ENCODE measurements around the gene RGS7. TPM values are rescaled to one million over a fixed set of nuclear protein-coding genes. Genes with fewer than 3 reads are reported as not detected.

RGS7 gene
- total RNA-seq, 1 donor = 0.36 TPM

- DNase-seq (ENCODE audit: insufficient read length, low spot score, missing footprints) = no peak
- no peak overlapping the region for H3K27ac ChIP-seq (ENCODE audit: low read depth, low read length)
- no peaks in the 10 kb centered on the region for H3K79me2 ChIP-seq (ENCODE audit: insufficient read depth, low read length)
- no peaks in the 10 kb centered on the region for H4K20me1 ChIP-seq (ENCODE audit: insufficient read depth, low read length)
- no peak for TF ChIP-seq CTCF (IDR thresholded peaks at IDR 0.05; ENCODE audit: extremely low read depth, low read depth, low read length)
- H3K9me3 ChIP-seq (ENCODE audit: low read depth, low read length) = no peaks in the 10 kb centered on the region
- H2AFZ ChIP-seq (ENCODE audit: low read length) = no peak overlapping the region
- H3K4me1 ChIP-seq (ENCODE audit: insufficient read depth, low read length) = no peaks in the 10 kb centered on the region
- H3K27me3 ChIP-seq (ENCODE audit: insufficient read depth, low read length) = no peaks in the 10 kb centered on the region
- no peaks in the 10 kb centered on the region for H3K36me3 ChIP-seq (ENCODE audit: insufficient read depth, low read length)
- no peak overlapping the region for H3K4me2 ChIP-seq (ENCODE audit: insufficient read depth, low read length)
- no peak overlapping the region for H3K4me3 ChIP-seq (ENCODE audit: insufficient read depth, low read length)
Observed at GRCh38 chr1:241215683-241216082, 141.3 kb downstream of the RGS7 start.

GRCh38 chr1:241215203-241215602 is 141.8 kb downstream of the RGS7 start:
- H3K4me3 ChIP-seq (ENCODE audit: insufficient read depth, low read length) = no peak overlapping the region
- H3K36me3 ChIP-seq (ENCODE audit: insufficient read depth, low read length) = no peaks in the 10 kb centered on the region
- TF ChIP-seq CTCF (IDR thresholded peaks at IDR 0.05; ENCODE audit: extremely low read depth, low read depth, low read length) = no peak
- H3K27me3 ChIP-seq (ENCODE audit: insufficient read depth, low read length) = no peaks in the 10 kb centered on the region
- H3K27ac ChIP-seq (ENCODE audit: low read depth, low read length) = no peak overlapping the region
- no peaks in the 10 kb centered on the region for H4K20me1 ChIP-seq (ENCODE audit: insufficient read depth, low read length)
- H3K4me2 ChIP-seq (ENCODE audit: insufficient read depth, low read length) = no peak overlapping the region
- H3K79me2 ChIP-seq (ENCODE audit: insufficient read depth, low read length) = no peaks in the 10 kb centered on the region
- H3K4me1 ChIP-seq (ENCODE audit: insufficient read depth, low read length) = no peaks in the 10 kb centered on the region
- H2AFZ ChIP-seq (ENCODE audit: low read length) = no peak overlapping the region
- no peak for DNase-seq (ENCODE audit: insufficient read length, low spot score, missing footprints)
- no peaks in the 10 kb centered on the region for H3K9me3 ChIP-seq (ENCODE audit: low read depth, low read length)

- Histone ChIP-seq H3K9me3 (ENCODE audit: low read depth, low read length) (no peaks in the 10 kb centered on the region), H3K27ac (ENCODE audit: low read depth, low read length) (no peak overlapping the region), H3K4me2 (ENCODE audit: insufficient read depth, low read length) (no peak overlapping the region), H3K27me3 (ENCODE audit: insufficient read depth, low read length) (no peaks in the 10 kb centered on the region), H2AFZ (ENCODE audit: low read length) (no peak overlapping the region), H3K4me1 (ENCODE audit: insufficient read depth, low read length) (no peaks in the 10 kb centered on the region), H3K36me3 (ENCODE audit: insufficient read depth, low read length) (no peaks in the 10 kb centered on the region), H3K79me2 (ENCODE audit: insufficient read depth, low read length) (no peaks in the 10 kb centered on the region), H4K20me1 (ENCODE audit: insufficient read depth, low read length) (no peaks in the 10 kb centered on the region), H3K4me3 (ENCODE audit: insufficient read depth, low read length) (no peak overlapping the region)
- DNase-seq (ENCODE audit: insufficient read length, low spot score, missing footprints) = no peak
- no peak for TF ChIP-seq CTCF (IDR thresholded peaks at IDR 0.05; ENCODE audit: extremely low read depth, low read depth, low read length)
Observed at GRCh38 chr1:241213139-241213538, 143.9 kb downstream of the RGS7 start.

- Histone ChIP-seq H2AFZ (ENCODE audit: low read length) (no peak overlapping the region), H3K4me1 (ENCODE audit: insufficient read depth, low read length) (no peaks in the 10 kb centered on the region), H3K79me2 (ENCODE audit: insufficient read depth, low read length) (no peaks in the 10 kb centered on the region), H3K36me3 (ENCODE audit: insufficient read depth, low read length) (no peaks in the 10 kb centered on the region), H3K27ac (ENCODE audit: low read depth, low read length) (no peak overlapping the region), H4K20me1 (ENCODE audit: insufficient read depth, low read length) (no peaks in the 10 kb centered on the region), H3K27me3 (ENCODE audit: insufficient read depth, low read length) (no peaks in the 10 kb centered on the region), H3K4me2 (ENCODE audit: insufficient read depth, low read length) (no peak overlapping the region), H3K9me3 (ENCODE audit: low read depth, low read length) (no peaks in the 10 kb centered on the region), H3K4me3 (ENCODE audit: insufficient read depth, low read length) (no peak overlapping the region)
- no peak for DNase-seq (ENCODE audit: insufficient read length, low spot score, missing footprints)
- TF ChIP-seq CTCF (IDR thresholded peaks at IDR 0.05; ENCODE audit: extremely low read depth, low read depth, low read length) = no peak
Observed at GRCh38 chr1:241212628-241213027, 144.4 kb downstream of the RGS7 start.

Data from osteoblast (primary cell).